Measurements from ENCODE around the gene LILRB4. TPM values are rescaled to one million over a fixed set of nuclear protein-coding genes. Genes with fewer than 3 reads are reported as not detected.
"Not testable (repeated sequence)": the region's sequence is repeated elsewhere in the genome, so short reads cannot be mapped to it uniquely, and the experiment has no call there.

LILRB4 gene
- total RNA-seq, 4 donors from 2014 or later, result 2.7 to 6.2 (median 3.7) TPM

DNA sequence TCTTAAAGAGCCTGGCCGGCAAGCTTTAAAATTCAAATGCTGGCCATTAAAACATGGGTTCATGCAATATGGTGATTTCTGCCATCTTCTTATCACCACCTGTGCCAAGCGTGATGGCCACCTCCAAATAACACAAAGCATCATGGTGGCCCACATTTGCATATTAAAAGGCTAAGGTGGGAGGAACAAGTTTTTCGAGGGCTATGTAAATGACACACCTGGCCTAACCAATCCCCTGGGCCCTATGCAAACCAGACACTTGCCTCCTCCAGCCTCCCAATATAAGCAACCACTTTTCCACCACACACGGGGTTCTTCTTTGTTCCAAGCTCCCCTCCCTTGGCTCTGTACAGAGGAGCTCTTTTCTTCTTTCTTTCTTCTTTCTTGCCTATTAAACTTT lies 14.4 kb downstream of the LILRB4 start:
- Histone ChIP-seq H3K36me3 (no peaks in the 10 kb centered on the region), H3K27me3 (no peaks in the 10 kb centered on the region), H3K9me3 (no peaks in the 10 kb centered on the region), H3K27ac (no peak overlapping the region), H3K4me1 (no peaks in the 10 kb centered on the region), H3K4me3 (replicated peaks in 1 of 3) (no peak overlapping the region)
- DNase-seq, result no peak
- TF ChIP-seq, protein P1, sequence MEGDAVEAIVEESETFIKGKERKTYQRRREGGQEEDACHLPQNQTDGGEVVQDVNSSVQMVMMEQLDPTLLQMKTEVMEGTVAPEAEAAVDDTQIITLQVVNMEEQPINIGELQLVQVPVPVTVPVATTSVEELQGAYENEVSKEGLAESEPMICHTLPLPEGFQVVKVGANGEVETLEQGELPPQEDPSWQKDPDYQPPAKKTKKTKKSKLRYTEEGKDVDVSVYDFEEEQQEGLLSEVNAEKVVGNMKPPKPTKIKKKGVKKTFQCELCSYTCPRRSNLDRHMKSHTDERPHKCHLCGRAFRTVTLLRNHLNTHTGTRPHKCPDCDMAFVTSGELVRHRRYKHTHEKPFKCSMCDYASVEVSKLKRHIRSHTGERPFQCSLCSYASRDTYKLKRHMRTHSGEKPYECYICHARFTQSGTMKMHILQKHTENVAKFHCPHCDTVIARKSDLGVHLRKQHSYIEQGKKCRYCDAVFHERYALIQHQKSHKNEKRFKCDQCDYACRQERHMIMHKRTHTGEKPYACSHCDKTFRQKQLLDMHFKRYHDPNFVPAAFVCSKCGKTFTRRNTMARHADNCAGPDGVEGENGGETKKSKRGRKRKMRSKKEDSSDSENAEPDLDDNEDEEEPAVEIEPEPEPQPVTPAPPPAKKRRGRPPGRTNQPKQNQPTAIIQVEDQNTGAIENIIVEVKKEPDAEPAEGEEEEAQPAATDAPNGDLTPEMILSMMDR (IDR thresholded peaks at IDR 0.05), result no peak
- TF ChIP-seq POLR2A (IDR thresholded peaks at IDR 0.05), result no peak
- 55 to 62% methylated on average over 4 of the region's 4 CpGs for WGBS, 2 donors
- intact Hi-C loops (cut with DNase I), result no loop called here

DNA sequence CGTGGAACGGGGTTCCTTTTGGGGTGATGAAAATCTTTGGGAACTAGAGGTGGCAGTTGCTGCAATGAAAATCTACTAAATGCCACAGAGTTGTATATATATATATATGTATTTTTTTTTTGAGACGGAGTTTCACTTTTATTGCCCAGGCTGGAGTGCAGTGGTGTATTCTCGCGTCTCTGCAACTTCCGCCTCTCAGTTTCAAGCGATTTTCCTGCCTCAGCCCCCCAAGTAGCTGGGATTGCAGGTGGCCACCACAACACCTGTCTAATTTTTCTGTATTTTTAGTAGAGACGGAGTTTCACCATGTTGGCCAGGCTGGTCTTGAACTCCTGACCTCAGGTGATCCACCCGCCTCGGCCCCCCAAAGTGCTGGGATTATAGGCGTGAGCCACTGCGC lies 18.8 kb downstream of the LILRB4 start:
- H3K9me3 ChIP-seq; H3K4me3 ChIP-seq (replicated peaks in 1 of 3); DNase-seq; H3K4me1 ChIP-seq; H3K36me3 ChIP-seq; H3K27me3 ChIP-seq; intact Hi-C loops (cut with DNase I); H3K27ac ChIP-seq: not testable (repeated sequence)
- WGBS, 2 donors, result 77 to 83% methylated on average over 12 of the region's 12 CpGs

DNA sequence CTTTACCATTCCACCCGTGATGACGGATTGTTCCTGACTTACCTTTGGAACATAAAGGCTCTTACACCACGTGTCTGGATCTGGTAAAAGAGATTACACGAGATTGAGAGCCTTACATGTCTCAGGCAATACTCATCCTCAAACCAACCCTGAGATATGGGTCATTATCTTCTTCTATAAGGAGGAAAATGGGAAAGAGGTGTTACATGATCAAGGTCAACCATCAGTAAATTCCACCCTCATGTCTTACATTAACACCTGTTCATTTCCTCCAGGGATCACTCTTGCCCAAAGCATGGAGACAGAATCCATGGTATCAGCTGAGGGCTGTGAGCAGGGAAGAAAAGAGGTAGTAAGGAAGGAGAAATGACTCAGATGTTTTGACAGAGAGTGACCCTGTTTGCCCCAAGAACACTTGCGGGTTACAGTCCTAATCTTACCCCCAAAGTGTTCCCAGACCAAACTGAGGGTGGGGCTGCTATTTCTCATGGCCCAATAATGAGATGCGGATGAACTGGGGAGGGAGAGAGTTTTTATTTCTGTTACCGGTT lies 19.6 kb downstream of the LILRB4 start:
- no peak for DNase-seq
- WGBS, 2 donors, result 60 to 62% methylated on average over 7 of the region's 7 CpGs
- Histone ChIP-seq H3K27ac (no peak overlapping the region), H3K9me3 (no peaks in the 10 kb centered on the region), H3K4me3 (replicated peaks in 1 of 3) (no peak overlapping the region), H3K27me3 (no peaks in the 10 kb centered on the region), H3K4me1 (no peaks in the 10 kb centered on the region), H3K36me3 (no peaks in the 10 kb centered on the region)
- intact Hi-C loops (cut with DNase I), result no loop called here
- no peak for TF ChIP-seq POLR2A (IDR thresholded peaks at IDR 0.05)
- TF ChIP-seq, protein P1 (IDR thresholded peaks at IDR 0.05), result no peak

DNA sequence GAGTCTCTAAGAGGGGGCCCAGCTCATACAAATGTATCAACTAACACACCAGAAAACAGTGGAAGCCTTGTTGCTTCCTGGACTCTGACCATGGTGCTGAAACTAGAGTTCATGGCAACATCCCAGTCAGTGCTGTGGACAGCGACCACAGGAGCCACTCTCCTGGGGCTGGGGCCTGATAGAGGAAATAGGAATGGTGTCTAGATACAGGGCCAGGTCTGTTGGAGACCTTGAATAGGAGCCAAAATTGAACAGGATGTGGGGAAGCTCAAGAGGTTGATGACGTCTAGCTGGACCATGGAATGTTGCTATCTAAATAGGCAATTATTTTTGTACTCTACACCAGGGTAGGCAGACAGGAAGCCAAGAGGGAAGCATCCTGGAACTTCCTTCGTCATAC lies 21.7 kb downstream of the LILRB4 start:
- no peak overlapping the region for H3K4me3 ChIP-seq (replicated peaks in 1 of 3)
- no peaks in the 10 kb centered on the region for H3K36me3 ChIP-seq
- DNase-seq, result no peak
- no peak overlapping the region for H3K27ac ChIP-seq
- intact Hi-C loops (cut with DNase I), result no loop called here
- H3K4me1 ChIP-seq, result no peaks in the 10 kb centered on the region
- H3K9me3 ChIP-seq, result no peaks in the 10 kb centered on the region
- TF ChIP-seq, protein P1 (IDR thresholded peaks at IDR 0.05), result no peak
- no peak for TF ChIP-seq POLR2A (IDR thresholded peaks at IDR 0.05)
- 27 to 30% methylated on average over 3 of the region's 3 CpGs for WGBS, 2 donors
- H3K27me3 ChIP-seq, result no peaks in the 10 kb centered on the region

DNA sequence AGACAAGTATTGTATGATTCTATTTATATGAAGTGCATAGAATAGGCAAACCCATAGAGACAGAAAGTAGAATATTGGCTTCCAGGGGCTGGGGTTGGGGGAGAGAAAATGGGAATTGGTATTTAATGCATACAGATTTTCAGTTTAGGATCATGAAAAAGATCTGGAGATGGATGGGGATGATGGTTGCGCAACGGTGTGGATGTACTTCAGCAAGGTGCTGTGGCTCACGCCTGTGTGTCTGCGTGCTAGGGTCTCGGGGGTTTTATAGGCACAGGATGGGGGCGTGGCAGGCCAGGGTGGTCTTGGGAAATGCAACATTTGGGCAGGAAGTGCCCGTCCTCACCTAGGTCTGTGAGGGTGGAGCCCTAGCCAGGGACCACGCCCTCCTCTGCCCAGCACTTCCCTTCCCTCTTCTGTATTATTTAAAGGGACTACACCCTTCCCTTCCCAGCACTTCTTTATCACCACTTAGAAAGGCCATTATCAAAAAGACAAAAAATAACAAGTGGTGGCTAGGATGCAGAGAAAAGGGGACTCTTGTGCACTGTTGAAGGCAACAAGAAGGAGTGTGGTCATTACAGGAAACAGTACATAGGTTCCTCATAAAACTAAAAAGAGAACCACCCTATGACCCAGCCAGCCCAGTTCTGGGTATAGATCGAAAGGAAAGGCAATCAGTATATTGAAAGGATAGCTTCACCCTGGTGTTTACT lies 29.0 kb downstream of the LILRB4 start:
- Histone ChIP-seq H3K9me3 (no peaks in the 10 kb centered on the region), H3K4me3 (replicated peaks in 1 of 3) (no peak overlapping the region), H3K4me1 (no peaks in the 10 kb centered on the region), H3K36me3 (no peaks in the 10 kb centered on the region), H3K27ac (no peak overlapping the region), H3K27me3 (no peaks in the 10 kb centered on the region)
- WGBS, 2 donors, result 52 to 70% methylated on average over 9 of the region's 9 CpGs
- TF ChIP-seq POLR2A (IDR thresholded peaks at IDR 0.05), result no peak
- TF ChIP-seq, protein P1 (IDR thresholded peaks at IDR 0.05), result no peak
- no peak for DNase-seq
- intact Hi-C loops (cut with DNase I), result no loop called here

All from thyroid gland (tissue), 4 donors.